Motor neuron (in vitro differentiated cells): ENCODE data around the gene OR8S1. TPM values are rescaled to one million over a fixed set of nuclear protein-coding genes. Genes with fewer than 3 reads are reported as not detected.
A peak's percentile ranks its signal among the peaks of the same experiment; 100 is the strongest.
"Not testable (repeated sequence)": the region's sequence is repeated elsewhere in the genome, so short reads cannot be mapped to it uniquely, and the experiment has no call there.

Experiments
- ATAC-seq, 8 experiments: fragments of 200-7000 bp; cut with Tn5 transposase; replicated peaks in 6 of 8; 2 replicates each; pipeline ENCODE4 v1.8.0; 2021; ENCODE audit warnings: mild to moderate bottlenecking in 8 of 8, moderate library complexity in 8 of 8
- H3K27ac ChIP-seq, 2 donors: fragments of 250-450 bp; sonication (Bioruptor Pico); 2 replicates each; pipeline ENCODE4 v1.9.0; 2021; ENCODE audit warnings: antibody characterized with exemption in 2 of 2, mild to moderate bottlenecking in 2 of 2, moderate library complexity in 1 of 2
- H3K4me1 ChIP-seq, 2 donors: fragments of 250-450 bp; sonication (Bioruptor Pico); replicated peaks in 1 of 2; 2 replicates each; pipeline ENCODE4 v1.6.1; 2021; ENCODE audit warnings: antibody characterized with exemption in 2 of 2, mild to moderate bottlenecking in 2 of 2, moderate library complexity in 1 of 2
- H3K4me3 ChIP-seq, 5 donors: fragments of 250-450 bp; sonication (Bioruptor Pico); 2 replicates each; pipeline ENCODE4 v1.9.0; 2021; ENCODE audit warnings: antibody characterized with exemption in 5 of 5, mild to moderate bottlenecking in 5 of 5, moderate library complexity in 4 of 5
- WGBS, 10 experiments: fragments of 450-650 bp; shearing (Covaris generic); methylation state at CpG; one replicate each; pipeline ENCODE4 v1.0.0; 2022; 5-methylcytosine and 5-hydroxymethylcytosine counted together
- in situ Hi-C, 9 experiments: fragments of 400-800 bp; cut with MboI; loops; one replicate each; pipeline ENCODE4 v1.15.0; 2021; ENCODE audit warnings: low sequenced_read_pairs in 9 of 9, low pct_unique_long_range_greater_than_20kb in 2 of 9; ENCODE audit not compliant: unreplicated experiment in 9 of 9
- total RNA-seq, 8 experiments: library from RNA; unstranded; fragments of 300-600 nt; gene quantifications; 2 replicates each; pipeline versions ENCODE4 v1.2.3 to v1.2.4, GENCODE V29; 2022

The OR8S1 gene
- total RNA-seq, 8 experiments from 2014 or later, result 0.71 to 1.3 TPM; not detected in 6

- Histone ChIP-seq H3K4me1 (no peaks in the 10 kb centered on the region), H3K4me3 (no peak overlapping the region), H3K27ac (no peak overlapping the region)
- no peak for ATAC-seq
- WGBS, 10 experiments, result 41 to 100% (median 93%) methylated on average over 1 to 16 of the region's 44 CpGs; no CpG with 5 or more reads in 1 of the 10 experiments
- in situ Hi-C loops, result no loop called here
Observed at GRCh38 chr12:48527891-48528670, 2.6 kb downstream of the OR8S1 start.

GRCh38 chr12:48532601-48533000 lies 7.2 kb downstream of the OR8S1 start:
- no peak for ATAC-seq
- no peak overlapping the region for H3K27ac ChIP-seq
- H3K4me3 ChIP-seq, result no peak overlapping the region
- no peaks in the 10 kb centered on the region for H3K4me1 ChIP-seq
- in situ Hi-C loops, result no loop called here

GRCh38 chr12:48536602-48537001 lies 11.2 kb downstream of the OR8S1 start:
- no peak overlapping the region for H3K27ac ChIP-seq
- no peaks in the 10 kb centered on the region for H3K4me1 ChIP-seq
- WGBS, 10 experiments, result 0 to 93% (median 42%) methylated on average over 1 of the region's 1 CpG; no CpG with 5 or more reads in 2 of the 10 experiments
- no peak overlapping the region for H3K4me3 ChIP-seq
- ATAC-seq, result no peak
- in situ Hi-C loops, result no loop called here

- peak in 3 of 8 experiments; percentile 69 to 82 (median 73) for ATAC-seq
- Histone ChIP-seq H3K4me3 (no peak overlapping the region), H3K4me1 (peaks cover 0 to 5% of the 10 kb centered on the region in 2 donors), H3K27ac (no peak overlapping the region)
- WGBS, 10 experiments, result 17 to 80% (median 45%) methylated on average over 2 to 8 of the region's 8 CpGs; no CpG with 5 or more reads in 2 of the 10 experiments
- in situ Hi-C loops, result loop anchor here in 1 of 9 experiments (5.0 kb wide), 1 partner anchor 70 kb away; no protein-coding TSS in a partner anchor
Observed at GRCh38 chr12:48542300-48542928, 17.0 kb downstream of the OR8S1 start.

GRCh38 chr12:48545833-48546469 lies 20.5 kb downstream of the OR8S1 start:
- no peak overlapping the region for H3K4me3 ChIP-seq
- peak in 3 of 8 experiments; percentile 49 to 64 (median 53) for ATAC-seq
- H3K27ac ChIP-seq, result peak overlapping the region in 1 of 2 donors; percentile 53
- WGBS, 10 experiments, result 0 to 78% (median 44%) methylated on average over 1 to 4 of the region's 4 CpGs; no CpG with 5 or more reads in 2 of the 10 experiments
- H3K4me1 ChIP-seq, result peaks cover 0 to 5% of the 10 kb centered on the region in 2 donors
- in situ Hi-C loops, result no loop called here

GRCh38 chr12:48547012-48547411 lies 21.6 kb downstream of the OR8S1 start:
- H3K27ac ChIP-seq, in situ Hi-C loops, H3K4me3 ChIP-seq, ATAC-seq, H3K4me1 ChIP-seq: not testable (repeated sequence)
- WGBS, 10 experiments, result no CpG with 5 or more reads among the region's 3 CpGs

GRCh38 chr12:48551636-48552035 lies 26.2 kb downstream of the OR8S1 start:
- H3K4me1 ChIP-seq, ATAC-seq, H3K4me3 ChIP-seq, in situ Hi-C loops, H3K27ac ChIP-seq: not testable (repeated sequence)
- no CpG with 5 or more reads among the region's 13 CpGs for WGBS, 10 experiments

- H3K27ac ChIP-seq, in situ Hi-C loops, H3K4me3 ChIP-seq, H3K4me1 ChIP-seq: not testable (repeated sequence)
- ATAC-seq, result peak in 1 of 8 experiments; percentile 24
- WGBS, 10 experiments, result 60% methylated on average over 1 of the region's 11 CpGs; no CpG with 5 or more reads in 9 of the 10 experiments
Observed at GRCh38 chr12:48553666-48554343, 28.4 kb downstream of the OR8S1 start.

- 29 to 100% (median 50%) methylated on average over 2 to 6 of the region's 6 CpGs; no CpG with 5 or more reads in 3 of the 10 experiments for WGBS, 10 experiments
- in situ Hi-C loops, result no loop called here
- no peak overlapping the region for H3K4me3 ChIP-seq
- no peak for ATAC-seq
- no peaks in the 10 kb centered on the region for H3K4me1 ChIP-seq
- no peak overlapping the region for H3K27ac ChIP-seq
Observed at GRCh38 chr12:48556631-48557030, 31.2 kb downstream of the OR8S1 start.

GRCh38 chr12:48557919-48558318 lies 32.5 kb downstream of the OR8S1 start:
- no peak for ATAC-seq
- Histone ChIP-seq H3K27ac (no peak overlapping the region), H3K4me1 (no peaks in the 10 kb centered on the region), H3K4me3 (no peak overlapping the region)
- WGBS, 10 experiments, result 10 to 100% (median 85%) methylated on average over 1 to 4 of the region's 4 CpGs
- in situ Hi-C loops, result no loop called here

- no peak overlapping the region for H3K27ac ChIP-seq
- ATAC-seq, result no peak
- H3K4me1 ChIP-seq, result no peaks in the 10 kb centered on the region
- H3K4me3 ChIP-seq, result no peak overlapping the region
- in situ Hi-C loops, result no loop called here
- WGBS, 10 experiments, result 7 to 96% (median 75%) methylated on average over 2 to 4 of the region's 4 CpGs; no CpG with 5 or more reads in 2 of the 10 experiments
Observed at GRCh38 chr12:48567731-48568130, 42.3 kb downstream of the OR8S1 start.

- in situ Hi-C loops, result no loop called here
- WGBS, 10 experiments, result 0 to 80% (median 59%) methylated on average over 1 of the region's 1 CpG; no CpG with 5 or more reads in 6 of the 10 experiments
- no peaks in the 10 kb centered on the region for H3K4me1 ChIP-seq
- no peak within 1 kb of the TSS for H3K27ac ChIP-seq
- no peak within 1 kb of the TSS for H3K4me3 ChIP-seq
- no peak for ATAC-seq
Observed at GRCh38 chr12:48569946-48570345, 44.5 kb downstream of the OR8S1 start, which contains the start of gene LALBA. Gene LALBA (minus strand): TSS chr12:48570046. CDS start chr12:48570020, 26 bp downstream.

- in situ Hi-C loops, result no loop called here
- H3K4me3 ChIP-seq, result no peak overlapping the region
- no peaks in the 10 kb centered on the region for H3K4me1 ChIP-seq
- no peak for ATAC-seq
- no peak overlapping the region for H3K27ac ChIP-seq
- 18 to 100% (median 73%) methylated on average over 1 to 5 of the region's 5 CpGs for WGBS, 10 experiments
Observed at GRCh38 chr12:48572326-48572725, 46.9 kb downstream of the OR8S1 start.
